Stomach (tissue), 4 donors: Measurements from ENCODE around the gene SLC46A2.

Source experiments
- EP300 ChIP-seq: sonication (generic); formaldehyde crosslinking; IDR thresholded peaks from one replicate; pipeline ENCODE4 v1.6.1; 2017; ENCODE audit warnings: antibody characterized with exemption
- POLR2A ChIP-seq, 4 donors: fragments of 450-650 bp; IDR thresholded peaks; one replicate each; pipeline ENCODE4 v1.6.1; 2016; ENCODE audit warnings: antibody characterized with exemption in 4 of 4, control low read depth in 2 of 4, mild to moderate bottlenecking in 1 of 4, moderate library complexity in 1 of 4
- POLR2AphosphoS5 ChIP-seq, 3 donors: sonication (generic); formaldehyde crosslinking; IDR thresholded peaks; one replicate each; pipeline ENCODE4 v1.6.1; 2016; ENCODE audit warnings: antibody characterized with exemption in 3 of 3
- TF ChIP-seq, protein P1 (sequence below), 7 experiments: fragments of 450-650 bp in 4 of 7; fragments of 200-600 bp in 3 of 7; sonication (generic) in 3 of 7; IDR thresholded peaks; one replicate each; pipeline ENCODE4 v1.5.1; 2016 to 2019; ENCODE audit warnings: antibody characterized with exemption in 7 of 7, control low read depth in 2 of 7, mild to moderate bottlenecking in 1 of 7

DNA sequence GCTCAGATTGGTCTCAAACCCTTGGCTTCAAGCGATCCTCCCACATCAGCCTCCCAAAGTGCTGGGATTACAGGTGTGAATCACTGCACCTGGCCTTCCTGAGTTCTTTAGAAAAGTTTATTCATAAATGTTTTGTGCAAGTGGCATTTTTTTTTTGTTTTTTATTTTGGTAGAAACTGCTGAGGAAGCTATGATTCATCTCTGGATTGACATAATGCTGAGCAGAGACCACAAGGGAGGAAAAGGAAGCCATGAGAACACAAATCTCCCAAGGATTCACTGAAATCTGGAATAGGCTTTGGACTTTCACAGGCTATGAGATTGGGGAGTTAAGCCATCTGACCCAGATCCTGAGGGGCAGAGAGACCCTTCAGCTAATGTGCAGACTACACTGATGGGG, 3.4 kb upstream of the SLC46A2 start:
- TF ChIP-seq, protein P1, sequence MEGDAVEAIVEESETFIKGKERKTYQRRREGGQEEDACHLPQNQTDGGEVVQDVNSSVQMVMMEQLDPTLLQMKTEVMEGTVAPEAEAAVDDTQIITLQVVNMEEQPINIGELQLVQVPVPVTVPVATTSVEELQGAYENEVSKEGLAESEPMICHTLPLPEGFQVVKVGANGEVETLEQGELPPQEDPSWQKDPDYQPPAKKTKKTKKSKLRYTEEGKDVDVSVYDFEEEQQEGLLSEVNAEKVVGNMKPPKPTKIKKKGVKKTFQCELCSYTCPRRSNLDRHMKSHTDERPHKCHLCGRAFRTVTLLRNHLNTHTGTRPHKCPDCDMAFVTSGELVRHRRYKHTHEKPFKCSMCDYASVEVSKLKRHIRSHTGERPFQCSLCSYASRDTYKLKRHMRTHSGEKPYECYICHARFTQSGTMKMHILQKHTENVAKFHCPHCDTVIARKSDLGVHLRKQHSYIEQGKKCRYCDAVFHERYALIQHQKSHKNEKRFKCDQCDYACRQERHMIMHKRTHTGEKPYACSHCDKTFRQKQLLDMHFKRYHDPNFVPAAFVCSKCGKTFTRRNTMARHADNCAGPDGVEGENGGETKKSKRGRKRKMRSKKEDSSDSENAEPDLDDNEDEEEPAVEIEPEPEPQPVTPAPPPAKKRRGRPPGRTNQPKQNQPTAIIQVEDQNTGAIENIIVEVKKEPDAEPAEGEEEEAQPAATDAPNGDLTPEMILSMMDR (IDR thresholded peaks at IDR 0.05): no peak
- TF ChIP-seq POLR2A (IDR thresholded peaks at IDR 0.05) (no peak), EP300 (no peak), POLR2AphosphoS5 (IDR thresholded peaks at IDR 0.05) (no peak)
